ENCODE data around the gene GPC1.

GPC1 gene

GRCh38 chr2:240397924-240398645, 37.4 kb upstream of the GPC1 start:
- peak; percentile 73 for DNase-seq

GRCh38 chr2:240398661-240399267, 36.7 kb upstream of the GPC1 start:
- peak; percentile 51 for DNase-seq

- no peak for DNase-seq
Observed at GRCh38 chr2:240399419-240400324, 35.8 kb upstream of the GPC1 start.

- peak; percentile 32 for DNase-seq
Observed at GRCh38 chr2:240400371-240401161, 34.9 kb upstream of the GPC1 start.

- DNase-seq, result peak; percentile 10
Observed at GRCh38 chr2:240401308-240401707, 34.2 kb upstream of the GPC1 start.

- DNase-seq, result peak; percentile 23
Observed at GRCh38 chr2:240401781-240402551, 33.5 kb upstream of the GPC1 start.

GRCh38 chr2:240402566-240403272, 32.7 kb upstream of the GPC1 start:
- DNase-seq, result peak; percentile 32

GRCh38 chr2:240403396-240404104, 31.9 kb upstream of the GPC1 start:
- peak; percentile 15 for DNase-seq

GRCh38 chr2:240404174-240404852, 31.1 kb upstream of the GPC1 start:
- peak; percentile 16 for DNase-seq

GRCh38 chr2:240405133-240405532, 30.3 kb upstream of the GPC1 start:
- DNase-seq, result peak; percentile 3

- peak; percentile 19 for DNase-seq
Observed at GRCh38 chr2:240405684-240406313, 29.7 kb upstream of the GPC1 start.

- DNase-seq, result no peak
Observed at GRCh38 chr2:240407090-240407489, 28.4 kb upstream of the GPC1 start.

- DNase-seq, result no peak
Observed at GRCh38 chr2:240410004-240410403, 25.5 kb upstream of the GPC1 start.

GRCh38 chr2:240410808-240411207, 24.7 kb upstream of the GPC1 start:
- peak; percentile 37 for DNase-seq

- DNase-seq, result peak; percentile 33
Observed at GRCh38 chr2:240411261-240412160, 24.0 kb upstream of the GPC1 start.

GRCh38 chr2:240412211-240412861, 23.1 kb upstream of the GPC1 start:
- DNase-seq, result peak; percentile 52

GRCh38 chr2:240412975-240413812, 22.3 kb upstream of the GPC1 start:
- DNase-seq, result peak; percentile 24

Data from right forelimb (tissue), 1 donor.